OCI-LY3 (cell line): Measurements from ENCODE around the gene DCAF10.

Experiments
- EZH2phosphoT487 ChIP-seq: fragments of 200-600 bp; shearing (Covaris generic); IDR thresholded peaks from 2 replicates; pipeline ENCODE4 v1.6.1; 2018; ENCODE audit warnings: antibody characterized with exemption, mixed run types, low read depth
- TF ChIP-seq, protein P1 (sequence below): fragments of 200-600, 300-600 bp; sonication (generic); IDR thresholded peaks from 2 replicates; pipeline ENCODE4 v1.5.1; 2014; ENCODE audit warnings: antibody characterized with exemption, low read length, low read depth

DNA sequence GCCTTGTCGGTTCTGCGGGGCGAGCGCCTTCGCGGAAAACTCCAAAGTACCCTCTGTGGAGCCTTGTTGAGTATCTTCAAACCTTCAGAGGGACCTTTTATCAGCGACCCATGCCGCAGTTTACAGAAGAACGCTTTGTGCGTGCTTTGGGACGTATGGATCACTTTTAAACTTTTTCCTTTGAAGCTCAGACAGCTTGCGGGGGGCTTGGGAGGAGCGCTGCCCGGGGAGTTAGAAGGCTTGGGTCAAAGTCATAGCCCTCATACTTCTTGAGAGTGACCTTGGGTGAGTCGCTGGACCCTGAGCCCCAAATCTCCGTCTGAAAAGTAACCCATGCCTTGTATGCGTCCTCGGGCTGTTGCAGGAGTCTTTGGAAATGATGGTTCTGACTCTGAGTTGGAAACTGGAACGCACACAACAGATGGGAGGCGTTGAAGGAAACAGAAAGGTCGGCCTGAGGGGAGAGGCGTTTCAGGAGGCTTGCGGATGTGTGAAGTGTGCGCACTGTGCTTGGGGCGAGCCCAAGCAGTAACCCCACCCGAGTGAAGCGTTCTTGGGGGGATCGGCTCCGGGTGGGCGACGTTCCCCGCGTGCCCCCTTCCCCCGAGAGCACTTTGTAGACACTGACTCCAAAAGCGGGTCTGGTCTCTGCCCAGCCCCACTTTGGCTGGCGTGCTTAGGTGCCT, 104.0 kb downstream of the DCAF10 start:
- TF ChIP-seq, protein P1, sequence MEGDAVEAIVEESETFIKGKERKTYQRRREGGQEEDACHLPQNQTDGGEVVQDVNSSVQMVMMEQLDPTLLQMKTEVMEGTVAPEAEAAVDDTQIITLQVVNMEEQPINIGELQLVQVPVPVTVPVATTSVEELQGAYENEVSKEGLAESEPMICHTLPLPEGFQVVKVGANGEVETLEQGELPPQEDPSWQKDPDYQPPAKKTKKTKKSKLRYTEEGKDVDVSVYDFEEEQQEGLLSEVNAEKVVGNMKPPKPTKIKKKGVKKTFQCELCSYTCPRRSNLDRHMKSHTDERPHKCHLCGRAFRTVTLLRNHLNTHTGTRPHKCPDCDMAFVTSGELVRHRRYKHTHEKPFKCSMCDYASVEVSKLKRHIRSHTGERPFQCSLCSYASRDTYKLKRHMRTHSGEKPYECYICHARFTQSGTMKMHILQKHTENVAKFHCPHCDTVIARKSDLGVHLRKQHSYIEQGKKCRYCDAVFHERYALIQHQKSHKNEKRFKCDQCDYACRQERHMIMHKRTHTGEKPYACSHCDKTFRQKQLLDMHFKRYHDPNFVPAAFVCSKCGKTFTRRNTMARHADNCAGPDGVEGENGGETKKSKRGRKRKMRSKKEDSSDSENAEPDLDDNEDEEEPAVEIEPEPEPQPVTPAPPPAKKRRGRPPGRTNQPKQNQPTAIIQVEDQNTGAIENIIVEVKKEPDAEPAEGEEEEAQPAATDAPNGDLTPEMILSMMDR = no peak
- TF ChIP-seq EZH2phosphoT487 = no peak
